Limb (tissue), 2 donors: Measurements from ENCODE around the gene FAM228B.
A peak's percentile ranks its signal among the peaks of the same experiment; 100 is the strongest.
"Not testable (repeated sequence)": the region's sequence is repeated elsewhere in the genome, so short reads cannot be mapped to it uniquely, and the experiment has no call there.

Source experiments
- DNase-seq, 2 donors: peaks; one replicate each; pipeline ENCODE4 v3.0.0-alpha.2; 2016; ENCODE audit errors: extremely low spot score in 2 of 2

The FAM228B gene

DNA sequence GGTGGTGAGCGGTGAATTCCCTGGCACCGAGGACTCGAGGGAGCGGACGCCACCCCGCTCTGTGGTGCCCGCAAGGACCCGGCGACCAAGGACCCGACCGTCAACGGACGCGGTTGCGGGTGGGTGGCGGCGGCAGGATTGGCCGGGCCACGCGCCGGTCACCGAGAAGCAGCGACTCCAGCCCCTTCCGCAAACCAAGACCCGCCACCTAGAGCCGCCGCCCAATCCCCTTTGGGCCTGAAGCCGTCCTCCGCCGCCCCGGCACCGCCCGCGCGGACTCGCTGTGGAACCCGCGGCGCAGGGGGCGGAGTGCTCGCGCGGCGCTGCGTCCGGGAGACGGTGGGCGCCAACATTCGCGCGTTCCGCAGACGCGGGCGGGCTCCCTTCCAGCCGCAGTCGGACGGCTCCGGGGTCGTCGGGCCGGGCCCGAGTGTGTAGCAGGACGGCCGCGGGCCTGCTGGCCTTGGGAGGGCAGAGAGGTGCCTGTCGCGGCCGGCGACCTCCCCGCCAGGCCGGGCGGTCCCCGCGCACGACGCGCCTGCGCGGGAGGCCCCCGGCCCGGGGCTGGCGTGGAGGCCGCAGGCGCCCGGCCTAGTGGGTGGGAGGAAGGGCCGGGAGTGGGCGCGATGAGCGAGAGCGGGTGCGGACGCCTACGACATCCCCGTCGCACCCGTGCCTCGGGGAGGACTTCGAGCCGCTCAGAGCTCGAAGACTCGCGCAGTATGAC lies at the start of gene FAM228B, which contains the start of gene PFN4:
Gene FAM228B, plus strand, starts transcription at position 275 of the 727 bp plus-strand sequence. CDS start 893 bp downstream, outside the sequence.
Gene PFN4, minus strand, starts transcription at position 140 of the 727 bp plus-strand sequence. CDS start 799 bp downstream, outside the sequence.
- peak; percentile 66 to 86 for DNase-seq

- DNase-seq, result no peak
These were observed 49.5 kb upstream of the FAM228B start for GRCh38 chr2:24073816-24074215.

- no peak for DNase-seq
These were observed 48.0 kb upstream of the FAM228B start for GRCh38 chr2:24075259-24075658.

DNA sequence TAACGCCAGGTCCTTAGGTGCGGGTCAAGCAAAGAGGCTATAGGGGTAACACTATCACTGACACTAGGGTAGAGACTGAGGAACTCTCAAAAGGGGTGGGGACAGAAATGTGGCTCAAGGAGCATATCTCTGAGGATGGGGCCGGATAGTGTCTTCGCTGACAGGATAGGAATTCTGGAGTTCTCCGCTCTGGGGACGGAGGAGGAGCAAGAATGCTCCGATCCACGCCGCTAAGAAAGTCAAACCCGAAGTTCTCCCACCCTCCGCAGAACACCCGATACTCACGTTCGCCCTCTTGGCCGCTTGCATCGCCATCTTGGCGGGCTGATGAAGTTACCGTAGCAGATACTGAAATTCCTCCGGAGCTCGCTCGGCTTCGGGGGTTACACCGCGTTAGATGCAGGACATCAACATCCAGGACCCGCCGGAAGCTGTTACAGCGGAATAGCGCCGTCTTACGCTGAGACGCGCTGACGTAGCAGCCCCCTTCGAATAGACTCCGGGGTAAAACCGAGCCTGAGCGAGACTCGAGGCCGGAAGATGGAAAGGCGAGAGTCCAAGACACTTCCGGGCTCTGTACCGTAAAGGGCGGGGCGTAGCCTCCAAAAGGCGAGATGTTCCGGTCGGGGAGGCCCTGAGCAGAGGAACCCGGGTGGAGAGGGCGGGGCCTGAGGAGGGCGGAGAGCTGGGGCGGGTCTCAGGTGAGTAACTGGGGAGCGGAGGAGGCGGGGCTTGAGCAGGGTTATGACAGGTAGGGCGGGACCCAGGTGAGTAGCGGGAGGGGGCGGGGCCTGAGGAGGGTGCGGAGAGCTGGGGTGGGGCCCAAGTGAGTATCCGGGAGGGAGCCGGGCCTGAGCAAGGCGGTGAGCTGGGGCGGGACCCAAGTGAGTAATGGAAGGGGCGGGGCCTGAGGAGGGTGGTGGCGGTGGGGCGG lies 47.1 kb upstream of the FAM228B start, which contains the start of gene SF3B6:
Gene SF3B6, minus strand, starts transcription at position 412 of the 934 bp plus-strand sequence. Its CDS starts 97 bp downstream, at position 315.
- peak; percentile 97 for DNase-seq

- DNase-seq, result peak in 1 of 2 donors; percentile 57
These were observed 46.3 kb upstream of the FAM228B start for GRCh38 chr2:24076849-24077534.

DNA sequence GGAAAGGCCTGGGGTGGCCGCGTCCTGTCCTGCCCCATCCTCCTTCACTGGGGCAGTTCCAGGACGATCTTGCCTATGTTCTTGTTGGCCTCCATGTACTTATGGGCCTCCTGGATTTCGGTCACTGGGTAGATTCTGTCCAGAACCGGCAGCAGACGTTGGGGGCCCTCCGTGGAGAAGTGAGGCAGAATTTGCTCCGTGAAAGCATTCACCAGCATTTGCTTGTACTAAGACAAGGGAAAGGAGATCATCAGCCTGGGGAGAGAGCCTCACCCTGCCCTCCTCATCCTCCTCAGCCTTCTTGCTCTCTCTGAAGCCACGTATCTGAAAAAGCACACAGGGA lies 45.8 kb upstream of the FAM228B start:
- DNase-seq, result no peak

DNA sequence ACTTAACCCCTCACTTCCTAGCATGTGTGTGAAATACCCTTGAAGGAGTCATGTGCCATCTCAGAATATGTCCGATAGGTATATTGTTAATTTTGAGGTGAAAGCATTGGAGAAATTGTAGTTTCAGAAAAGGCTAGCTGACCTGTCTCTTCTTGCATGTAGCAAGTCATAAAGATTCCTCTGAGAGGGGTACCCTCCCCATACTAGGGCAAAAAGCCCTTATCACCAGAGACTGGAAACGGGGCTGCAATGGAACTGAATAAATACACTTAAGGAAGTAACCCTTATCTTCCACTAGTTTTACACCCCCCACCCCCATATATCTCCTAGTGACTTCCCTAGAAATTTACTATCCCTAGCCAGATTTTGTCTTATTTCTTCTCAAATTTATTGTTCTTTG lies 45.4 kb upstream of the FAM228B start:
- no peak for DNase-seq

- DNase-seq, result peak in 1 of 2 donors; percentile 62
These were observed 42.6 kb upstream of the FAM228B start for GRCh38 chr2:24080701-24081100.

- DNase-seq, result no peak
These were observed 40.3 kb upstream of the FAM228B start for GRCh38 chr2:24082787-24083566.

- peak in 1 of 2 donors; percentile 84 for DNase-seq
These were observed 39.5 kb upstream of the FAM228B start for GRCh38 chr2:24083567-24084385.

GRCh38 chr2:24084386-24085199 lies 38.7 kb upstream of the FAM228B start, which contains the start of gene TP53I3:
TSS of gene TP53I3 (minus strand) at chr2:24084834. CDS start at chr2:24084326, 508 bp downstream.
- peak; percentile 91 to 96 for DNase-seq

- no peak for DNase-seq
These were observed 38.1 kb upstream of the FAM228B start for GRCh38 chr2:24085200-24085489.

DNA sequence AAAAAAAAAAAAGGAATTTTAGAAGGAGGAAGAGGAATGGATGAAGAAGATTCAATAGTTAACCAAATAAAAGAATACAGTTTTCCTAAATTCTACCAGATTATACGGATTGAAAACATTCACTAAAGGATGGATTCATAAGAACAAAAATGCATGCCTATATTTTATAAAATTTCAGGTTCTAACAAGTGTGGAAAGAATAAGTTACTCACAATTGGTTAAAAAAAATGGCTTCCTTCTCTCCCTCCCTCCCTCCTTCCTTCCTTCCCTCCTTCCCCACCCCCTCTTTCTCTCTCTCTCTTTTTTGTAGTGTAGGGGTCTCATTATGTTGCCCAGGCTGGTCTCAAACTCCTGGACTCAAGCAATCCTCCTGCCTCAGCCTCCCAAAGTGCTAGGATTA lies 37.0 kb upstream of the FAM228B start:
- DNase-seq, result no peak

DNA sequence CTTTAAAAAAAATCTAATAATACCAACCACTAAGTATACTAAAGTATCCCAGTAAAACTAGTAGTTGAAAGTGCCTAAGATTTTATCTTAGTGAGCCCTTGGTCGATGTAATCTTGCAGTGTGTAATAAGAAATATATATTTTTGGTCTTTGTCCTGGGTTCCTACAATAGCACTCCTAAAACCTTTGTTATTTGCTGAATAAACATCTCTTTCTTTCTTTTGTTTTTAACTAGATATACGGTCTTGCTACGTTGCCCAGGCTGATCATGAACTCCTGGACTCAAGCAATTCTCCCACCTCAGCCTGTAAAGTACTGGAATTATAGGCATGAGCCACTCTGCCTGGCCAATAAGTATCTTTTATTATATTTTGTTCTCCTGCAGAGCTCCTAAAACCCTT lies 36.2 kb upstream of the FAM228B start:
- DNase-seq, result no peak

- DNase-seq, result no peak
These were observed 34.4 kb upstream of the FAM228B start for GRCh38 chr2:24088821-24089359.

DNA sequence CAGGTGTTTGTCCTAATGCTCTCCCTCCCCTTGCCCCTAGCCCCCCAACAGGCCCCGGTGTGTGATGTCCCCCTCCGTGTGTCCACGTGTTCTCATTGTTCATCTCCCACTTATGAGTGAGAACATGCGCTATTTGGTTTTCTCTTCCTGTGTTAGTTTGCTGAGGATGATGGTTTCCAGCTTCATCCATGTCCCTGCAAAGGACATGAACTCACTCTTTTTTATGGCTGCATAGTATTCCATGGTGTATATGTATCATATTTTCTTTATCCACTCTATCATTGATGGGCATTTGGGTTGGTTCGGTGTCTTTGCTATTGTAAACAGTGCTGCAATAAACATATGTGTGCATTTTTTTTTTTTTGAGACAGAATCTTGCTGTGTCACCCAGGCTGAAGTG lies 30.0 kb upstream of the FAM228B start:
- not testable (repeated sequence) for DNase-seq

DNA sequence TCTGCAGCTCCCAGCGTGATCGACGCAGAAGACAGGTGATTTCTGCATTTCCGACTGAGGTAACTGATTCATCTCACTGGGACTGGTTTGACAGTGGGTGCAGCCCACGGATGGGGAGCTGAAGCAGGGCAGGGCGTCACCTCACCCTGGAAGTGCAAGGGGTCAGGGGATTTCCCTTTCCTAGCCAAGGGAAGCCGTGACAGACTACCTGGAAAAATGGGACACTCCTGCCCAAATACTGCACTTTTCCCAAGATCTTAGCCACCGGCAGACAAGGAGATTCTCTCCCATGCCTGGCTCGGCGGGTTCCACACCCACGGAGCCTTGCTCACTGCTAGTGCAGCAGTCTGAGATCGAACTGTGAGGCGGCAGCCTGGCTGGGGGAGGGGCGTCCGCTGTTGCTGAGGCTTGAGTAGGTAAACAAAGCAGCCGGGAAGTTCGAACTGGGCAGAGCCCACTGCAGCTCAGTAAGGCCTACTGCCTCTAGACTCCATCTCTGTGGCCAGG lies 28.0 kb upstream of the FAM228B start:
- not testable (repeated sequence) for DNase-seq

- not testable (repeated sequence) for DNase-seq
These were observed 22.5 kb upstream of the FAM228B start for GRCh38 chr2:24100732-24101131.

DNA sequence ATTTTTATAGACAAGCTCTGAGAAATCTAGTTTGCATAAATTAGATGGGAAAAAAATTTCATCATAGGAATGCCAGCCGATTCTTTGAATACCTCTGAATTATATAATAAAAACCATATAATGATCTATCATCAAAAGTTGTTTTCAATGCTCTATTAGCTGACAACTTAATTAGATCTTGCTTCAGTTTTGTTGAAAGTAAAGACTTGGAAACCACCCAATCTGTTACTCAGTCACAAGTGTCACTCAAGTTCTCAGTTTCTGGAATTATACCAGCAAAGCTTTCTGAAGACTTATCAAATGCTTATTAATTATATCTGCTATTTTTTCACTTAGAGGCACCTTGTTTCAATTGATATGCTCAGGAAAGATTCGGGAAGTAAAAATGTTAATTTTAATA lies 21.3 kb upstream of the FAM228B start:
- DNase-seq, result no peak
